AG10803 (cell line): ENCODE measurements around the gene ASGR1.

Source experiments
- DNase-seq: peaks from one replicate; pipeline ENCODE4 v3.0.0; 2010; ENCODE audit warnings: low read depth
- H3K4me3 ChIP-seq: 2 replicates; pipeline ENCODE4 v1.5.1; 2011; ENCODE audit warnings: mild to moderate bottlenecking, low read length, control low read depth
- CTCF ChIP-seq: conservative IDR thresholded peaks from 2 replicates; pipeline ENCODE4 v1.5.1; 2011; ENCODE audit warnings: mild to moderate bottlenecking, low read length, control low read depth, inconsistent platforms

Gene ASGR1

DNA sequence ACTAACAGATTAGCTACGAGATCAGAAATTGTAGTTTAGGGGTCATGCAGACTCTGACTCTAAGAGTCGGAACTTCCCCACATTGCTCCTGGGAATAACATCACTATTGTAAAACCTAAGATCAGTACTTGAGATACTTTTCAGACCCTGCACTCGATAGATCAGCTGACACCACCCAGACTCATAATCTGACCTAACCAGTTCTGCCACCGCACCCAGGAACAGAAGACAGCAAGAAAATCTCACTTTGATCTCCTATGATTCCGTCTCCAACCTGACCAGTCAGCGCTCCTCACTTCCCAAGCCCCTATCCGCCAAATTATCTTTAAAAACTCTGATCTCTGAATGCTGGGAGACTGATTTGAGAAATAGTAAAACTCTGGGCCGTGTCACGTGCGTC, 37.3 kb downstream of the ASGR1 start:
- H3K4me3 ChIP-seq = no peak overlapping the region
- no peak for TF ChIP-seq CTCF
- DNase-seq = no peak

GRCh38 chr17:7139400-7139799, 39.8 kb downstream of the ASGR1 start:
- no peak for DNase-seq
- no peak for TF ChIP-seq CTCF

GRCh38 chr17:7138800-7139381, 40.3 kb downstream of the ASGR1 start:
- no peak for TF ChIP-seq CTCF
- no peak for DNase-seq
- H3K4me3 ChIP-seq = no peak overlapping the region

More at GRCh38 chr17:7139400-7139799, 39.8 kb downstream of the ASGR1 start:
- H3K4me3 ChIP-seq = no peak overlapping the region

GRCh38 chr17:7137171-7137943, 41.8 kb downstream of the ASGR1 start:
- no peak for TF ChIP-seq CTCF
- H3K4me3 ChIP-seq = no peak overlapping the region
- no peak for DNase-seq

DNA sequence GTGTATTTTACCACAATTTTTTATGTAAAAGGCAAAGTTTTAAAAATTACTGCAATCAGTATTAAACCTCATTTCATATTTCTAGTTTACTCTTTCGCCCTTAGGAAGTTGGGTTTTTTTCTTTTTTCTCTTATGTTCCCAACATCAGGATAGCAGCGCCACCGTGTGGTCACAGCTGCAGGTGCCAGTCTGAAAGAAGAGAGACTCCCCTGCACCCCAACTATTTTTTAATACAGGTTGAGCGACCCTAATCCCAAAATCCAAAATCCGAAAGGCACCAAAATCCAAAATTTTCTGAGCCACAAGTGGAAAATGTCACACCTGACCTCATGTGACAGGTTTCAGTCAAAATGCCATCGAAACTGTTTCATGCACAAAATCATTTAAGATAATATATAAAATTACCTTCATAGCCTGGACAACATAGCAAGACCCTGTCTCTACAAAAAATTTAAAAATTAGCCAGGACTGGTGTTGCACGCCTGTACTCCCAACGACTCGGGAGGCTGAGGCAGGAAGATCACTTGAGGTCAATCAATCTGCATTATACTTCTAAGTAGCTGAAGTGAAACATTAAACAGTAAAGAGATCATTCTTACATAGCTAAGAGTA, 42.8 kb downstream of the ASGR1 start:
- peak; percentile 95 for TF ChIP-seq CTCF
- peak; percentile 66 for DNase-seq
- no peak overlapping the region for H3K4me3 ChIP-seq

DNA sequence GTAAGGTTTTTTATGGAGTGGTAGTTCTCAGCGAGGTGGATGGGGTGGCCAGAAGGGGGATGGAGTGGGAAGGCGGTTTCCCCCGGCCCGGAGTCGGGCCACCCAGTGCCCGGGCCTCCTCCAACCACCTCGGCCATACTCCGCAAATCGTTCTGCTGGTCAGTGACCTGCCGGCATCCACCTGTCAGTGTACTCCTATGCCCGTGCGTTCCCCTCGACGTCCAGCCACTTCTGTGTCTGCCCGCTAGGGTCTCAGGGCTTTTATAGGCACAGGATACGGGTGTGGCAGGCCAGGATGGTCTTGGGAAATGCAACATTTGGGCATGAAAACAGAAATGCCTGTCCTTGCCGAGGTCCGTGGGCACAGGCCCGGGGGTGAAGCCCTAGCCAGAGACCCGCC, 45.3 kb downstream of the ASGR1 start:
- TF ChIP-seq CTCF = no peak
- no peak overlapping the region for H3K4me3 ChIP-seq
- no peak for DNase-seq

- H3K4me3 ChIP-seq = no peak overlapping the region
Observed at GRCh38 chr17:7133424-7133823, 45.7 kb downstream of the ASGR1 start.

More at GRCh38 chr17:7133424-7133823, 45.7 kb downstream of the ASGR1 start:
- TF ChIP-seq CTCF = peak; percentile 33
- DNase-seq = no peak
